Stimulated activated CD4-positive, alpha-beta T cell treated with anti-CD3 and anti-CD28 coated beads, Interleukin-12 subunit alpha, Interleukin-12 subunit beta, amount 100 ng/mL, for 4 hours (primary cell): ENCODE data around the gene XDH.

Source experiments
- DNase-seq: peaks from one replicate; pipeline ENCODE4 v3.0.0-alpha.2; 2020

XDH gene

DNA sequence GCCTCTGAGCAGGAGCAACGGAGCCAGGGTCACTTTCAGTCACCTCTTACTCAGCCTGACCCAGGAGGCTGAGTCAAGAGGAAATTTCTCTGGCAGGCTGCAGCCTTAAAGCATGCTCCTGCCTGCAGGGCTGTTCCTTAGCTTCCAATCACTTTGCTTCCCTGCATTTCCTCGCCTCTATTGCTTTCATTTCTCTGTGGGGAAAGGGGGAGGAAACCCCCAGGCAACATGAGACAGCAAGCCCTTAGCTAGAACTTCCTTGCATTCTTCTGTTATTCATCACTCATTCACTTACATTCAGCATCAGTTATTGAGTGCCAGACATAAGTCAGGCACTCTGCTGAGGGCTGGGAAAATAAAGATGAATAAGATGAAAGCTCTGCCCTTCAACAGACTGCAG lies 13.0 kb downstream of the XDH start:
- DNase-seq: no peak

DNA sequence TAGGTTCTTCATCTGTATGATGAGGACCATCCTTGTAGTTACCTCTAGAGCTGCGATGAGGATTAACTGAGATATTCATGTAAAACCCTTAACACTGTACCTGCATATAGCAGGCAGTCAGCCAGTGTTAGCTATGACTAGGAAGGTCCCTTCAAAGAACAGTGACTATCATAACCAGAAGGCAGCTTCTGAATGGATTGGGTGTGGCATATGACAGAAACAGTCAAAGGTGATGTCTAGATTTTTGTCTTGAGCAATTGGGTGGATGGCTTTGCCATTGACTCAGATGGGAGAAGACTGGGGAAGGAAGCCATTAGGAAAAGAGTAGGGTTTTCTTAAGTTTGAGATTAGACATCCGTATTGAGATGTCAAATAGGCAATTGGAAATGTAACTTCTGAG lies 15.7 kb downstream of the XDH start:
- no peak for DNase-seq

DNA sequence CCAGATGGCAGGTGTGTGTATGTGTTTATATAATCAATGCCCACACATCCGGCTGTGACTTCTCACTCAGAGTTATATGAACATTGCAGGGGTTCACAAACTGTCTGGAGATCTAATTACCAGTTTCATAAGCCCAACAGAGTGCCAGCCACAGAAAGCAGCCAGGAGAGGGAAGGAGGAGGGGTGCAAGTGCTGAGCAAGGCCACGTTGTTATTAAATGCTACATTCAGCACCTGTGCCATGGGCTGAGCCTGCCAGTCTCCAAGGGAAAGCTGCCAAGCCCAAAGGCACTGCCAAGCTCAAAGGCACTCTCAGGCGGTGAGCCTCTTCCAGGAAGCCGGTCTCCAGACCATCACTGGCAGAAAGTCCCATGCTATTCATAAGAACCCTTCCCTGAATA lies 17.4 kb downstream of the XDH start:
- DNase-seq: no peak

DNA sequence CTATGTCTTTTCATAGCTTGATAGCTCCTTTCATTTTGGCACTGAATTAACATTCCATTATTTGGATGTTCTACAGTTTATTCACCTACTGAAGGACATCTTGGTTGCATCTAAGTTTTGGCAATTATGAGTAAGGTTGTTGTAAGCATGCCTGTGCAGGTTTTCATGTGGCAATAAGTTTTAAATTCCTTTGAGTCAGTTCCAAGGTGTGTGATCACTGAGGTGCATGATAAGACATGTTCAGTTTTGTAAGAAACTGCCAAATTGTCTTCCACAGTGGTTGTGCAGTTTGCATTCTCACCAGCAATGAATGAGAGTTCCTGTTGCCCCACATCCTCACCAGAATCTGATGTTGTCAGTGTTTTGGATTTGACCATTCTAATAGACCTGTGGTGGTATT lies 24.2 kb downstream of the XDH start:
- no peak for DNase-seq

DNA sequence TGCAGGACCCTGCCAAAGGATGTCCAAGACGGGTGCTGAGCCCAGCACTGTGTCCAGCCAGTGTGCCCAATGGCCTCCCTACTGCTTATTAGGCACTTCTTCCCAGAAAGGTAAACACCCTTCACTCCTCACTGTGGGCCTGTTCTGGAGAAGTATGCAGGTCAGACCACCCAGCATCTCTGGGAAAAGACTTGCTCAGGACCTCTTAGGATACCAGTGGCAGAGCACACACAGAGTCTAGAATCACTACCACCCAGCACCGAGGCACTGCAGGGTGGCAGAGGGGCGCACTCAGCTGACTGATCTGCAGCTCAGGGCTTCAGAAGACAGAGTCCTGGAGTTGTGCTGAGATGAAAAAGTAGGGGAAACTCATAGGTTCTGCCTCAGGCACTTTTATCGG lies 25.8 kb downstream of the XDH start:
- DNase-seq: no peak

DNA sequence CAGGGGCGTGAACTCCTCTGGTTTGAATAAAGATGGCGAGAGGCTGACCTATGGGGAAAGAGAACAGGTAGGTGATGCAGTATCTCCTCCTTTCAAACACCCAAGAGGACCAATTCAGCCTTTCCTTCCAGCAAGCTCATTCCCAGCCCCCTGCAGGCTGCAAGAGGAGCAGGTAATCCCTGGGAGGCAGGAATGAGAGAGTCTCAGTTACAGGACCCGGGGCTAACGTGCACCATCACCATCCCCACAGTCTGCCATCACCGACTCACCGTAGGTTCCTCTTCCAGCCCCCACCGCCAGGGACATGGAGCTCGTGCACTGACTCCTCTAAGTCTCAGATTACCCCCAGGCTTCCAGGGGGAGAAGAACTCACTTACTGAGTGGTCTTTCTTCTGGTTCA lies 26.7 kb downstream of the XDH start:
- no peak for DNase-seq

DNA sequence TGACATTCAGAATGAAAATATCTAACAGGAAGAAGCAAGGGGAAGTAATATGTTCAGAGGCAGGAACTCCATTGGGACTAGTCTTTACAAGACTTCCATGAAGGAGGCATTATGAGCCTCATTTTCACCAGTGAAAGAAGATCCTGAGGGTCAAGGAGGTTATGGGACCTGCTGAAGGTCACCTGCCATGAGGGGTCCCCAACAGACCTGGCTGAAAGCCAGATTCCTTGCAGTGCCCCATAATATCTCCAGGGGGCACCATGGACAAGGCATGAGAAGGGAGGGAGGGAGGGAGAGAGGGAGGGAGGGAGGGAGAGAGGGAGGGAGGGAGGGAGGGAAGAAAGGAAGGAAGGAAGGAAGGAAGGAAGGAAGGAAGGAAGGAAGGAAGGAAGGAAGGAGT lies 27.9 kb downstream of the XDH start:
- DNase-seq: no peak

DNA sequence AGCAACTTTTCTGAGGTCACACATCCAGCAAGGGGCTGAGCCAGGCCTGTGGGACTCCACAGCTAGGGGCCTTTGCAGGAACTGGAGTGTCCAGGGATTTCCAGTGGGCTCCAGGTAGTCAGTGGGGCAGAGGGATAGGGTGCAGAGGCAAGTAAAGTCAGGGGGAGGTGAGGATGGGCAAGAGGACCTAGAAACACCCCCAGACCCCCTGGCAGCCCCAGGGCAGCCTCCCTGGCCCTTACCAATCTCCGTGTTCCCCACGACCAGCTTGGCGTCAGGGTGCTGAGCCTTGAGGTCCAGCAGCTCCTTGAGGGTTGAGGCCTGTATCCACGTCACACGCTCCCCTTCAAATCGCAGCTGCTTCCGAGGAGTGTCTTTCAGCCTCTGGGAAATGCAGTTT lies 28.4 kb downstream of the XDH start:
- no peak for DNase-seq

DNA sequence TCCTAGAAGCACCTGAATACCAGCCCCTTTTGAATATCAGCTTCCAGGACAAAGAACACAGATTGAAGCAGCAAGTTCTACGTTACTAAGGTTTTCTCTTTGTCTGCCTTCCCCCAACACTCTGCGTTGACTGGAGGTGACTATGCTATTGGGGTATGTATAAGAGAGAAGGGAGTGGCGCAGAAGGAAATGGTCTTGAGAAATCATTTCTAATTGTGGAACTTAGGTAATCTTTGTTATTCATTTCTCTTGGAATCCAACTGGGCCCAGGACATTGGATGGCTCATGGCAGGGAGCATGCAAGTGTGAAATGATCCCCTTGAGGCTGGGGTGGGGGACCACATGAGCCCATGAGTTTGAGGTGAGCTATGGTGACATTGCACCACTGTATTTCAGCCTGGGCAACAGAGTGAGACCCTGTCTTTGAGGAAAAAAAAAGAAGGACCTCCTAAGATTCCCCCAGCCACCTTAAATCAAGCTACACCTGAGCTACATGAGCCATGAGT lies 29.7 kb downstream of the XDH start:
- DNase-seq: no peak

DNA sequence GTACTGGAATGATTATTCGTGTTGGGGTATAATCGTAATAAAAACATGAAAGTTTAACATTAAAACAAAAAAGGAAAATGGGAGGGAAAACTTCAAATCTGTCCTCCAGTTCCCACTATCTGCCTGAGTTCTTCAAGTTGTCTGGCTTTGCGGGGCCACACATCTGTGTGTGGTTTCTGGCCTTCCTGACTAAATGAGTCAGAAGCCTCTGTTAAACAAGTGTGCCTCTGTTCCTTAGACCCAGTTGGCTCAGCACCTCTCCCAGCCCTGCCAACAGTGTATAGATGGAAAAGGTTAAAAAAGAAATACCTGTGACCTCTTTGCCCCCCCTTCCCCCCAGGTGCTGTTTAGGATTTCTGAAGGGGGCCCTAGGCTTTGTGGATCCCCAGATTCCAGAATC lies 30.2 kb downstream of the XDH start:
- no peak for DNase-seq

DNA sequence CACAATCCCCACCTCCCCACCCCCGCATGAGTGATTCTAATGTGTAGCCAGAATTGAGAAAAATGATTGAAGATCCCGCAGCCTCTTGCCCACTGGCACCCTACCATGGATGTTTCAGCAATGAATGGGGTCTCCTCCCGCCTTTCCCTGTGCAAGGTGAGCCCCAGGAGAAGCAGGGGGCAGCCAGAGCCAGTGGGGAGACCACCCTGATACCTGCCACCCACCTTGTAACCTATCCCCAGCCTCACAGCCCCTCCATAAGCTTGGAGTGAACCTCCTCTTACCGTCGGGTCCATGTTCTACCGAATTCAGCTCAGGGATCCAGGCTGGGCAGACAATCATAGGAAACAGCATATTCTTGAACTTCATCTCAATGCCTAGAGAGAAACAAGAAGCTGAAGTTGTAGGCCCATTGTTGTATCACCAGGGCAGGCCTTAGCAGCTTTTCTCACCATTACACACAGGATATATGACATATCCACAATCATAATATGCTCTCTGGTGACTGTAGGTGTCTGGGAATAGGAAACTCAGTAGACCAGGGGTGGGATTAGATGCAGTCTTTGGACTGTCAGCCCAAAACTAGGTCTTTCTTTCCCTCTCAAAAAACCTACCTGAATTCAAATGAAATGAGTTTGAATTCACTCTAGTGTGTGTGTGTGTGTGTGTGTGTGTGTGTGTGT lies 30.9 kb downstream of the XDH start:
- no peak for DNase-seq

DNA sequence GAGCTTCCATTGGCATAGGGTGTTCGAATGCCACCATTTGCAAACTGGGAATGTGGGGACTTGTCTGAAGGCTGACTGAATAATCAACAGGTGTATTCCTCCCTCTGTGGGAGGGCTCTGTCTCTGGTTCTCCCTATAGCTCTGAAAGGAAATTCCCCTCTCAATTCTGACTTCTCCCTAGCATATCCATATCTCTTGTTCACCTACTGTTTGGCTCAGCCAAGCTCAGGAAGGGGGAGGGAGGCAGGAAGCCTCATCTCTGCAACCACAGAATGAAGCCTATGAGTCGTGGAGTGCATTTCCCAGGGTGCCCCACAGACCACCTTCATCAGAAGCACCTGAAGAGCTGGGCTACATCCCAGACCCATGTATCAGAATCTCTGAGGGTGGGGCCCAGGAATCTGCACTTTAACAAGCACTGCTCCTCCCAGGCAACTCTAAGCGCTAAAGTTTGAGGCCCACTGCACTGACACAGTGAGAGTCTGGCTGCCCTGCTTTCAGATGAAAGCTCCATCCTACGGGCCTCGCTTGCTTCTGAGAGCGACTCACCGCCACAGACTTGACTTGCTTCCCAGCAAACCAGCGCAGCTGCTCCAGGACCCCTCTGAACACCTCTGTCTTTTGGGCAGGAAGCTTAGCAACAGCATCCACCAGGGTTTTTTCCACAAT lies 32.0 kb downstream of the XDH start:
- DNase-seq: no peak

DNA sequence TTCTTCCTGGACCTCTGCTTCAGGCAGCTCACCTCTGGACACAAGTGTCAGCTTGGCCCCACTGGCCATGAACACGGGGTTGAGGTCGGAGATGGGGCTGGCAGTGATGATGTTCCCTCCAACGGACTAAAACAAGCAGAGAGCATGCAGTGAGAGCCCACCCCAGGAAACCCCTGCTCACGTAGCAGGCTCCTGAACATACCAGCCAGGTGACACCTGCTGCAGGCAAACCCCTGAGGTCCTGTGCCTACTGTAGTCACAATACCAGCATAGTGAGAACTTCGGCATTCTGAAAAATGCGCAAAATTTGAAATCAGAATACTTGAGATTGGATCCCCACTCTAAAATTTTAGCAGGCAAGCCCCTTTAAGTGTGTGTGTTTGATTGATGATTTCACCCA lies 32.9 kb downstream of the XDH start:
- no peak for DNase-seq

DNA sequence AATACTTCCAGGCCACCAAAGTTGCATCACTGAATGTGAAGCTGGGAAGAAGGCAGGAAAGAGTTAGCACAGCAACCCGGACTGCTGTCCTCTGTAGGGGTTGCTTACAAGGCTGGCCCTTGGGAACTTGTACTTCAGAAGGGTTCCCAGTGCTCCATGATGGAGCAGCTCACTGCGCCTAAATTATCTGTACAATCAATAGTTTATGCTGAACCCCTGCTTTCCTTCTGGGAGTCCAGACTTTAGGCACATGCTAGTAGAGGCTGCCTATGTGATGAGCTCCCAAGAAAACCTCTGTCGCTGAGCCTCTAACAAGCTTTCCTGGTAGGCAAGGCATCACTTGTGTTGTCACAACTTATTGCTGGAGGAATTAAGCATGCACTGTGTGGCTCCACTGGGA lies 34.3 kb downstream of the XDH start:
- no peak for DNase-seq

DNA sequence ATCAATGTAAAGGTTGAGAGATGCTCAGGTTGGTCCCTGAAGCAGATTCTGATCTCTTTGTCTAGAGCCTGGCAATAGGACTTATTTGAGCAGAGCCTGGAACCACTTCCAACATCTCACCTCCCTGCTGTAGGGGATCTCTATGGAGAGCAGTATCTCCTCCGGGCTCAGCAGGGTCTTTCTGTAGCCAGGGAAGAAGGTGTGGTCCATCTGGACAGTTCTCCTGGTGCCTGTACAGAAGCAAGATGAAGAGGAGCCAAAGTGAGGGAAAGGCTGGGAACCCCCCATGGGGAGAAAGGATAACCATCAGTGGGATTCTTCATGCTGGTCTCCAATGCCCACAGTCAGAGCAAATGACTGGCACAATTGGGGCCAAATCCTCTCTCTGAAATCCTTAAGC lies 34.8 kb downstream of the XDH start:
- no peak for DNase-seq

DNA sequence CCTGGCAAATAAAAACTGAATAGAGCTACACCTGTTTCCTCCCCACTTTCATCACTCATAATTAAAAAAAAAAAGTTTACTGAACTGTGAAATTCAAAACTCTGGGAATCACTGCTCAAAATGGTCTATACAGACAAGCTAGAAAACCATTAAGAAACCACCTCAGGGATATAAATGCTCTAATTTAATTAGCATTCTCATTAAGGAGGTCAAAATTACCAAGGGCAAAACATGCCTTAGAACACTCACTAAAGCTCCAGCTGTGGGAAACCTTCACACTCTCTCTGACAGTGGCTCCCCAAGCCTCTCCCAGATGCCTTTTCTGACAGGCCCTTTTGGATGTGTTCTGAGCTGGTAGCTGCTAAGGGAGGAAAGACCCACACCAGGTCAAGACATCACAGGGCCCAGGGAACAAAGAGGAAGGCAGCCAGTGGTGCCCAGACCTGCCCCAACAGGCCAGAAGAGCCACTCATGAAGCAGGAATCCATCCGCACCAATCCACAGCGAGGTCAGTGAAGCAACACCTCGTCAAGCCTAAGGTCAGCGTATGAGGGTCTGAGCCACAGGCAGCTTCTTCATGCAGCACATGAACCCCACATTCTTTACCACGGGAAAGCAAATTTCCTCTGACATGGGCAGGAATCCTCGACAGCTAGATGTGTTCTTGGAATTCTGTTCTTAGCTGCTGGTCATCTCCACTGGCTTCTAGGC lies 35.6 kb downstream of the XDH start:
- no peak for DNase-seq

DNA sequence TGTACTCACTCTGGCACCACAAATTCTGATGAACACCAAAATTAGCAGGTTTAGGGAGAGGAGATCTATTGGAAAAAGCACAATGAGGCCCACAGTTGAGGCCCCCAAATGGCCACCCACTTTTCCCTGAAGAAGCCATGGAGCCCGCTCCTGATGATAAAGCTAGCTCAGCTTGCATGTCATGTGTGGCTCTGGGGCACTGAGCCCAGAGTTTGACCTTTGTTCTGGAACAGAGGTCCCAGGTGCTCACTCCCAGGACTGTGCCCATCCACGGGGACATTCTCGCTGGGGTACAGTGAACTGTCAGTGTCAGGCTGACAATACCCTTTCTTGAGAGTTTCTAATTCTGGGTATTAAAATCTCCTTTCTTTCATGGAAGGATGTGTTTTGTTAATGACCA lies 36.2 kb downstream of the XDH start:
- no peak for DNase-seq

DNA sequence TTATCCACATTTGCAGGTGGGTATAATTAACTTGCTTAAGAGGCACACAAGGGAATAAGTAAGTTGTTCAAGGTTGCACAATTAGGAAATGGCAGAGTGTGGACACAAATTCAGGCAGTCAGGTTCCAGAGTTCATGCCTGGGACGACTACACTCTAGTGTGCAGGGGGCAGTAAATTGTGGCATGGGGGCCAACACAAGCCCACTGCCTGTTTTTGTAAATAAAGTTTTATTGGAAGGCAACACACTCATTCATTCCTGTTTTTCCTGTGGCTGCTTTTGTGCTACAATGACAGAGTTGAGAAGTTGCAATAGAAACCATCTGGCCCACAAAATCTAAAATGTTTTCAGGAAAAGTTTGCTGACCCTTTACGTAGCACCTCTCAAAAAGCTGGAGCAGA lies 41.4 kb downstream of the XDH start:
- DNase-seq: no peak

DNA sequence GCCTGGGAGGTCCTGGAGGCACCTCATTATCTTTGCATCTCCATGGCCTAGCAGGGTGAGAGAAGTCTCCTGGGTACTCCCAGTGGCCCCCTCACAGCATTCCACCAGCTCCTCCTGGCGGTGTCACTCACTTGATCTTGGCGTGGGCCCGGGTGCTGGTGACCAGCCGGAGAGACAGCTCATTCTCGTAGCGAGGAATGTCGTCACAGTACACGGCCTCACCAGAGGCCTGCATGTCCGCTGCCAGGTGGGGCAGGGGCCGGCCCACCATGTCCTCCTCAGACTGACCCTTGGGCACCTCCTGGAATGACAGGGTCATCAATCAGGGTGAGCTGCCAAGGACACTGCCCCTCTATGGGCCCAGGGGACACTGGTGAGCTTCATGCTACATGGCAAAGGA lies 42.4 kb downstream of the XDH start:
- no peak for DNase-seq

DNA sequence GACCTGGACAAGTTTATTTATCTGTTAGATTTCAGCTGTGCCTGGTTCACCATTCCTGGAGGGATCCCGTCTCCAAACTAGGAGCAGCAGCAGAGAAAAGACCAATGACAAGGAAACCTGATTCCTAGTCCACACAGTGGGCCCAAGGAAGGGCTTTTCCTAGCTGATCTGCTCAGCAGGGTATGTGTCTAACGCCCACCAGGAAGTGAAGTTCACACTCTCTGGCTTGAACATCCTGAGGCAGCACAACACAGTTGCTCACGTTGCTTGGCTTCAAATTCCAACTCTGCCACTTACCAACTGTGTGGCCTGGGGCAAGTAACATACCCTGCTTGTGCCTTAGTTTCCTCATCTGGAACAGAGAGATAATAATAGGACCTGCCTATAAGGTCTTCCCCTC lies 42.9 kb downstream of the XDH start:
- no peak for DNase-seq

DNA sequence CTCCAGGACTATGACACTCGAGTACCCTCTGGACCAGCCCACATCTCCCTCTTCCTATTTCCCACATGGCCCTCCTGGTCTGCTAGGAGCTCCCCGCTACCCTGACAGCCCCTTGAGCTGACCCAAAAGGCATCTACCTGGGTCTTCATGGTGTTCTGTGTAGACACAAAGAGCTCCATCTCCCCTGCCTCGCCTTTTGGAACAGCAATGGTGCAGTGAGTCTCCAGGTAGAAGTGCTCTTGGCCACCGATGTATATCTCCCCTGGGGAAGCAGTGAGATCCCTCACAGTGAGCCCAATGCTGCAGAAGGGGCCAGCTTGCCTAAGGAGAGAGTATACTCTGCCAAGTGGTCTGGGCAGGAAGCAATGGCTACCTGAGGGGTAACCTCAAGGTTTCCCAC lies 47.8 kb downstream of the XDH start:
- no peak for DNase-seq

DNA sequence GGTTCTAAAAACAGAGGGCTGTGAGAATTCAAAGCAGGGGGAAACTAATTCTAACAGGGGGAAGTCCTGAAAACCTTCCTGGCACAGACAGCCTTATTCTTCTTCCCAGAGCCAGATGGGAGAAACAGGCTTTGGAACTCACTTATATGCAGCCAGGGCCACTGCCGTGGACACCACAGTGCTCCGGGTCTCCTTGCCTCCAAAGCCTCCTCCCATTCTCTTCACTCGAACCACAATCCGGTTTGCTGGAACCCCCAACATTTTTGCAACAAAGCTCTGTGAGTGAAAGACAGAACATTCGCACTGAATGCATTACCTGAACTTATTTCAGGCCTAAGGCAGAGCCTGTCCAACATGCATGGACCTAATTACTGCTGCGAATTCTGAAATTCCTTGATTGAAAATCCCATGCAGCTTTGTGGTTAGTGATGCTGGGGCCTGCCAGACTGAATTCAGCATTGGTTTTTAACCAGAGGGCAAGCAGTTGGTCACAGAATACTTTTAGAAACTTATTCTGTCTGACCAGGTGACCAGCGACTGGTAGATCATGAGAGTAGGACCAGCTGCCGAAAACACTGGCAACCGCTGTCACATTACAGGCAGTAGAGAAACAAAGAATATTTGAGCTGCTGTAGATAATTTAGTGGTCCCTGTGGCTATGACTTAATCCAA lies 48.6 kb downstream of the XDH start:
- no peak for DNase-seq

DNA sequence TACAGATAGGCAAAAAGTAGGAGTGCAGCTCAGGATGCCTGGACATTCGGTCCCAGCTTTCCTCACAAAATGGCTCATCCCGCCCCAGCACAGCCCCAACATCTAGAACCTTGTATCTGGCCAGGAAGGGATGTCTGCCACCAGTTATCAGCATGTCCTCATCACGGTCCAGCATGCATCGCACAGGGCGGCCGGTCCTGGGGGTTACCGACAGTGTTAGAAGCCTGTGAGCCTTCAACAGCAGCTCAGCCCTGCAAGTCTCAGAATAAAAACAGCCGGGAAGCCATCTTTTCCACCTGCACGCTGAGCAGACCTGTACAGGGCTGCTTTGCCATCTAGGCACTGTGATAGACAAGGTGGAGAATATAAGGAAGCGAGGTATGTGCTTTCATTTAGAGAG lies 49.2 kb downstream of the XDH start:
- no peak for DNase-seq
